SK-N-SH (cell line): ENCODE measurements around the gene CDH3. TPM values are rescaled to one million over a fixed set of nuclear protein-coding genes. Genes with fewer than 3 reads are reported as not detected.
"Not testable (repeated sequence)": the region's sequence is repeated elsewhere in the genome, so short reads cannot be mapped to it uniquely, and the experiment has no call there.

Experiments
- CTCF ChIA-PET: fragments of 300-600, 350-600 bp; formaldehyde crosslinking; extraction: SDS; loops from one replicate; lab custom pipeline; 2021; lab: Yijun Ruan, JAX
- POLR2A ChIA-PET: fragments of 350-600 bp; sonication (Branson Sonifier 250); formaldehyde crosslinking; extraction: SDS; loops from one replicate; lab custom pipeline; 2020; ENCODE audit warnings: antibody characterized with exemption, inconsistent platforms; lab: Yijun Ruan, JAX
- DNase-seq: peaks from one replicate; pipeline ENCODE4 v3.0.0; 2012
- H2AFZ ChIP-seq: fragments of 200-600 bp; sonication (generic); 2 replicates; pipeline ENCODE4 v1.8.1; 2016; ENCODE audit warnings: antibody characterized with exemption, mild to moderate bottlenecking, low read depth
- H3F3A ChIP-seq: fragments of 200-600 bp; sonication (generic); replicated peaks from 2 replicates; pipeline ENCODE3; 2016; ENCODE audit warnings: antibody characterized with exemption, mild to moderate bottlenecking; ENCODE audit not compliant: insufficient read depth
- H3K27ac ChIP-seq, 2 experiments: fragments of 200-500 bp in 1 of 2; fragments of 200-600 bp in 1 of 2; sonication (Bioruptor generic) in 1 of 2; sonication (generic), shearing (Covaris generic) in 1 of 2; 2 replicates each; pipeline versions ENCODE4 v1.5.1 to v1.6.1; 2014 to 2016; ENCODE audit warnings: low read depth in 2 of 2, inconsistent platforms in 1 of 2, low read length in 1 of 2, mild to moderate bottlenecking in 1 of 2, mixed read lengths in 1 of 2
- H3K27me3 ChIP-seq: fragments of 200-600 bp; sonication (generic), shearing (Covaris generic); 2 replicates; pipeline ENCODE4 v1.6.1; 2016; ENCODE audit warnings: mixed run types; ENCODE audit not compliant: insufficient read depth
- H3K36me3 ChIP-seq, 2 experiments: fragments of 200-500 bp in 1 of 2; fragments of 200-600 bp in 1 of 2; sonication (Bioruptor generic) in 1 of 2; sonication (generic) in 1 of 2; replicated peaks in 1 of 2; 2 replicates each; pipeline versions ENCODE3 to v1.5.1; 2014 to 2016; ENCODE audit warnings: low read length in 1 of 2, mild to moderate bottlenecking in 1 of 2; ENCODE audit not compliant: insufficient read depth in 2 of 2, control insufficient read depth in 1 of 2
- H3K4me1 ChIP-seq, 2 experiments: fragments of 200-500 bp in 1 of 2; fragments of 200-600 bp in 1 of 2; sonication (Bioruptor generic) in 1 of 2; sonication (generic), shearing (Covaris generic) in 1 of 2; 2 replicates each; pipeline versions ENCODE4 v1.5.1 to v1.6.1; 2014 to 2016; ENCODE audit warnings: low read depth in 1 of 2, low read length in 1 of 2, mixed run types in 1 of 2; ENCODE audit not compliant: insufficient read depth in 2 of 2, control insufficient read depth in 1 of 2
- H3K4me2 ChIP-seq: fragments of 200-600 bp; sonication (generic), shearing (Covaris generic); 2 replicates; pipeline ENCODE4 v1.6.1; 2017; ENCODE audit warnings: mixed run types
- H3K4me3 ChIP-seq, 2 experiments: fragments of 200-500 bp in 1 of 2; fragments of 200-600 bp in 1 of 2; sonication (Bioruptor generic) in 1 of 2; sonication (generic), shearing (Covaris generic) in 1 of 2; 2 replicates each; pipeline versions ENCODE4 v1.5.1 to v1.8.1; 2014 to 2016; ENCODE audit warnings: low read depth in 2 of 2, inconsistent platforms in 1 of 2, low read length in 1 of 2, mild to moderate bottlenecking in 1 of 2, mixed read lengths in 1 of 2, moderate library complexity in 1 of 2
- H3K79me2 ChIP-seq: fragments of 200-600 bp; sonication (generic); 2 replicates; pipeline ENCODE4 v1.8.1; 2017; ENCODE audit warnings: mild to moderate bottlenecking; ENCODE audit not compliant: insufficient read depth
- H3K9ac ChIP-seq: fragments of 200-600 bp; sonication (generic); 2 replicates; pipeline ENCODE4 v1.6.1; 2017; ENCODE audit warnings: mixed run types
- H3K9me2 ChIP-seq: fragments of 200-600 bp; sonication (generic); 2 replicates; pipeline ENCODE4 v1.6.1; 2017; ENCODE audit warnings: mixed run types
- H3K9me3 ChIP-seq: fragments of 200-600 bp; sonication (generic); 2 replicates; pipeline ENCODE4 v1.6.1; 2017; ENCODE audit warnings: mixed run types, mild to moderate bottlenecking, moderate library complexity
- H4K20me1 ChIP-seq: fragments of 200-600 bp; sonication (generic); 2 replicates; pipeline ENCODE4 v1.6.1; 2017; ENCODE audit warnings: mild to moderate bottlenecking, mixed run types; ENCODE audit not compliant: insufficient read depth
- CHD2 ChIP-seq: fragments of 150-350 bp; IDR thresholded peaks from 2 replicates; pipeline ENCODE4 v1.6.1; 2018; ENCODE audit warnings: low read length; ENCODE audit not compliant: partially characterized antibody
- EP300 ChIP-seq, 2 experiments: IDR thresholded peaks; 2 replicates each; pipeline versions ENCODE4 v1.4.0 to v1.6.1; 2012; ENCODE audit warnings: borderline replicate concordance in 1 of 2, low read depth in 1 of 2, low read length in 1 of 2
- EZH2phosphoT487 ChIP-seq: fragments of 200-600 bp; sonication (generic); IDR thresholded peaks from 2 replicates; pipeline ENCODE4 v1.6.1; 2017; ENCODE audit warnings: low read depth, mixed run types, mild to moderate bottlenecking, antibody characterized with exemption, moderate library complexity, borderline replicate concordance
- FOXJ3 ChIP-seq: sonication (generic); formaldehyde crosslinking; IDR thresholded peaks from 2 replicates; pipeline ENCODE4 v1.5.1; 2020; ENCODE audit warnings: mild to moderate bottlenecking, missing genetic modification reagents
- GABPA ChIP-seq: IDR thresholded peaks from 2 replicates; pipeline ENCODE4 v1.4.0; 2012; ENCODE audit warnings: low read depth, mild to moderate bottlenecking
- JUND ChIP-seq: IDR thresholded peaks from 2 replicates; pipeline ENCODE4 v1.4.0; 2012
- MAX ChIP-seq: IDR thresholded peaks from 2 replicates; pipeline ENCODE4 v1.4.0; 2012; ENCODE audit warnings: low read depth
- POLR2AphosphoS5 ChIP-seq: IDR thresholded peaks from 2 replicates; pipeline ENCODE4 v1.6.1; 2012; ENCODE audit warnings: low read depth, low read length
- RCOR1 ChIP-seq: fragments of 150-350 bp; IDR thresholded peaks from 2 replicates; pipeline ENCODE4 v1.6.1; 2017; ENCODE audit warnings: antibody characterized with exemption, low read length
- REST ChIP-seq: IDR thresholded peaks from 2 replicates; pipeline ENCODE4 v1.6.1; 2012; ENCODE audit warnings: mild to moderate bottlenecking, low read depth, low read length, moderate library complexity
- RFX5 ChIP-seq: IDR thresholded peaks from 2 replicates; pipeline ENCODE4 v1.6.1; 2012; ENCODE audit warnings: mild to moderate bottlenecking, improper control_type of control experiment, low read length
- RXRA ChIP-seq: IDR thresholded peaks from 2 replicates; pipeline ENCODE4 v1.4.0; 2012; ENCODE audit warnings: low read depth, mild to moderate bottlenecking, borderline replicate concordance
- SMC3 ChIP-seq: IDR thresholded peaks from 2 replicates; pipeline ENCODE4 v1.6.1; 2012; ENCODE audit warnings: low read depth, low read length, improper control_type of control experiment
- TAF1 ChIP-seq: IDR thresholded peaks from 2 replicates; pipeline ENCODE4 v1.6.1; 2012; ENCODE audit warnings: low read depth, mild to moderate bottlenecking, low read length, moderate library complexity, borderline replicate concordance
- WGBS: methylation state at CpG from one replicate; pipeline ENCODE4 v1.1.6; 2017; ENCODE audit warnings: low lambda C conversion rate; 5-methylcytosine and 5-hydroxymethylcytosine counted together
- polyA plus RNA-seq, 3 experiments: library from polyadenylated mRNA; depleted of rRNA; stranded (reverse); fragments of >200 nt; gene quantifications; 2 replicates each; pipeline ENCODE4 v1.2.3, GENCODE V29; 2012
- TF ChIP-seq, protein P1 (sequence below): IDR thresholded peaks from 2 replicates; pipeline ENCODE4; 2012
- TF ChIP-seq, protein P2 (sequence below): fragments of 150-350 bp; IDR thresholded peaks from 2 replicates; pipeline ENCODE4 v1.6.1; 2016; ENCODE audit warnings: mild to moderate bottlenecking, low read depth, low read length

Gene CDH3
- polyA plus RNA-seq, 1 of the 3 experiments (the other 2 are of a cell fraction), result not detected

- 57% methylated on average over 5 of the region's 5 CpGs for WGBS
- Histone ChIP-seq H3F3A (no peaks in the 10 kb centered on the region), H3K4me1 (no peaks in the 10 kb centered on the region), H3K9me2 (no peaks in the 10 kb centered on the region), H3K79me2 (no peaks in the 10 kb centered on the region), H3K4me2 (no peak overlapping the region), H3K36me3 (no peaks in the 10 kb centered on the region), H2AFZ (no peak overlapping the region), H3K9me3 (no peaks in the 10 kb centered on the region), H3K4me3 (no peak overlapping the region), H3K27ac (no peak overlapping the region), H4K20me1 (no peaks in the 10 kb centered on the region), H3K27me3 (no peaks in the 10 kb centered on the region; the same call in 1 of the 2 replicates), H3K9ac (no peak overlapping the region)
- DNase-seq, result no peak
- no peak for TF ChIP-seq JUND
- no peak for TF ChIP-seq POLR2AphosphoS5
- TF ChIP-seq EP300 (IDR thresholded peaks at IDR 0.05; ENCODE audit: borderline replicate concordance in 1 of 2, low read depth in 1 of 2, low read length in 1 of 2), result no peak
- no peak for TF ChIP-seq FOXJ3 (CRISPR knock-in tag)
- no peak for TF ChIP-seq SMC3
- TF ChIP-seq, protein P1, sequence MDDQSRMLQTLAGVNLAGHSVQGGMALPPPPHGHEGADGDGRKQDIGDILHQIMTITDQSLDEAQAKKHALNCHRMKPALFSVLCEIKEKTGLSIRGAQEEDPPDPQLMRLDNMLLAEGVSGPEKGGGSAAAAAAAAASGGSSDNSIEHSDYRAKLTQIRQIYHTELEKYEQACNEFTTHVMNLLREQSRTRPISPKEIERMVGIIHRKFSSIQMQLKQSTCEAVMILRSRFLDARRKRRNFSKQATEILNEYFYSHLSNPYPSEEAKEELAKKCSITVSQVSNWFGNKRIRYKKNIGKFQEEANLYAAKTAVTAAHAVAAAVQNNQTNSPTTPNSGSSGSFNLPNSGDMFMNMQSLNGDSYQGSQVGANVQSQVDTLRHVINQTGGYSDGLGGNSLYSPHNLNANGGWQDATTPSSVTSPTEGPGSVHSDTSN, result no peak
- no peak for TF ChIP-seq REST
- TF ChIP-seq GABPA, result no peak
- TF ChIP-seq RFX5, result no peak
- no peak for TF ChIP-seq EZH2phosphoT487
- TF ChIP-seq TAF1, result no peak
- TF ChIP-seq MAX, result no peak
- TF ChIP-seq, protein P2, sequence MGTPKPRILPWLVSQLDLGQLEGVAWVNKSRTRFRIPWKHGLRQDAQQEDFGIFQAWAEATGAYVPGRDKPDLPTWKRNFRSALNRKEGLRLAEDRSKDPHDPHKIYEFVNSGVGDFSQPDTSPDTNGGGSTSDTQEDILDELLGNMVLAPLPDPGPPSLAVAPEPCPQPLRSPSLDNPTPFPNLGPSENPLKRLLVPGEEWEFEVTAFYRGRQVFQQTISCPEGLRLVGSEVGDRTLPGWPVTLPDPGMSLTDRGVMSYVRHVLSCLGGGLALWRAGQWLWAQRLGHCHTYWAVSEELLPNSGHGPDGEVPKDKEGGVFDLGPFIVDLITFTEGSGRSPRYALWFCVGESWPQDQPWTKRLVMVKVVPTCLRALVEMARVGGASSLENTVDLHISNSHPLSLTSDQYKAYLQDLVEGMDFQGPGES, result no peak
- TF ChIP-seq CHD2, result no peak
- no peak for TF ChIP-seq RXRA
- no peak for TF ChIP-seq RCOR1
- POLR2A ChIA-PET, result no interaction called here
- CTCF ChIA-PET, result no interaction called here
Observed at GRCh38 chr16:68715471-68715870, 70.4 kb downstream of the CDH3 start.

DNA sequence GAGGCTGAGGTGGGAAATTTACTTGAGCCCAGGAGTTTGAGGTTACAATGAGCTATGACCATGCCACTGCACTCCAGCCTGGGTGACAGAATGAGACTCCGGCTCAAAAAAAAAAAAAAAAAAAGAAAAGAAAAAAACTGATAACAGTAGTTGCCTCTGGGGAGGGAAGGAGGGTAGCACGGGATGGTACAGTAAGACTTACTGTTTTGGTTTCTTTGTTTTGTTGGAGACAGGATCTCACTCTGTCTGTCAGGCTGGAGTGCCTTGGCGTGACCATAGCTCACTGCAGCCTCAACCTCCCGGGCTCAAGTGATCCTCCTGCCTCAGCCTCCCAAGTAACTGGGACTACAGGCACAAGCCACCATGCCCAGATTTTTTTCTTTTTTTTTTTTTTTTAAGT, 71.4 kb downstream of the CDH3 start:
- WGBS, result 37% methylated on average over 4 of the region's 4 CpGs
- POLR2A ChIA-PET, H2AFZ ChIP-seq, H3K27ac ChIP-seq, H3K4me3 ChIP-seq, H3K4me2 ChIP-seq, DNase-seq, H3K36me3 ChIP-seq, H3K27me3 ChIP-seq, H3K9me3 ChIP-seq, H4K20me1 ChIP-seq, CTCF ChIA-PET, H3K4me1 ChIP-seq, H3K9ac ChIP-seq, H3K9me2 ChIP-seq, H3F3A ChIP-seq, H3K79me2 ChIP-seq: not testable (repeated sequence)
